IMR-90 (cell line): ENCODE measurements around the gene RAB1B.

ENCODE experiments used
- BHLHE40 ChIP-seq: fragments of 150-350 bp; IDR thresholded peaks from 2 replicates; pipeline ENCODE4 v1.6.1; 2016; ENCODE audit warnings: mild to moderate bottlenecking, low read depth, low read length
- CEBPB ChIP-seq: IDR thresholded peaks from 2 replicates; pipeline ENCODE4 v1.6.1; 2012; ENCODE audit warnings: low read depth, low read length, improper control_type of control experiment
- CHD1 ChIP-seq: IDR thresholded peaks from 2 replicates; pipeline ENCODE4 v1.6.1; 2012; ENCODE audit warnings: low read depth, low read length, improper control_type of control experiment
- CTCF ChIP-seq: conservative IDR thresholded peaks from 2 replicates; pipeline ENCODE4 v1.5.1; 2012; ENCODE audit warnings: mild to moderate bottlenecking, low read depth, low read length, improper control_type of control experiment
- MAFK ChIP-seq: IDR thresholded peaks from 2 replicates; pipeline ENCODE4 v1.6.1; 2012; ENCODE audit warnings: low read depth, low read length, improper control_type of control experiment
- MXI1 ChIP-seq: IDR thresholded peaks from 2 replicates; pipeline ENCODE4 v1.6.1; 2012; ENCODE audit warnings: low read depth, mild to moderate bottlenecking, low read length, moderate library complexity, borderline replicate concordance
- POLR2A ChIP-seq: IDR thresholded peaks from 2 replicates; pipeline ENCODE4 v1.6.1; 2012; ENCODE audit warnings: mild to moderate bottlenecking, low read depth, low read length
- RAD21 ChIP-seq: IDR thresholded peaks from 2 replicates; pipeline ENCODE4 v1.6.1; 2012; ENCODE audit warnings: low read length, improper control_type of control experiment
- RCOR1 ChIP-seq: IDR thresholded peaks from 2 replicates; pipeline ENCODE4 v1.6.1; 2012; ENCODE audit warnings: mild to moderate bottlenecking, low read length, improper control_type of control experiment; ENCODE audit not compliant: insufficient replicate concordance
- RFX5 ChIP-seq: IDR thresholded peaks from 2 replicates; pipeline ENCODE4 v1.8.0; 2012; ENCODE audit warnings: low read depth, mild to moderate bottlenecking, low read length, moderate library complexity
- USF2 ChIP-seq: fragments of 150-350 bp; IDR thresholded peaks from 2 replicates; pipeline ENCODE4 v1.6.1; 2017; ENCODE audit warnings: mild to moderate bottlenecking, antibody characterized with exemption, low read length, low read depth

GRCh38 chr11:66239998-66240780 is 28.2 kb upstream of the RAB1B start:
- no peak for TF ChIP-seq CTCF
- TF ChIP-seq CEBPB, result no peak
- no peak for TF ChIP-seq MXI1
- no peak for TF ChIP-seq RCOR1
- no peak for TF ChIP-seq MAFK
- no peak for TF ChIP-seq CHD1
- TF ChIP-seq BHLHE40, result no peak
- TF ChIP-seq POLR2A, result no peak
- no peak for TF ChIP-seq RFX5
- TF ChIP-seq RAD21, result no peak
- no peak for TF ChIP-seq USF2
